Neural cell (in vitro differentiated cells): ENCODE data around the gene KRTAP5-10.

ENCODE experiments used
- CTCF ChIP-seq: fragments of 450-650 bp; IDR thresholded peaks from 2 replicates; pipeline ENCODE4 v1.5.1; 2014; ENCODE audit warnings: antibody characterized with exemption, mild to moderate bottlenecking, moderate library complexity; ENCODE audit not compliant: poor library complexity, severe bottlenecking
- EZH2 ChIP-seq: fragments of 200-600, 300-800 bp; shearing (Covaris generic), sonication (generic); IDR thresholded peaks from 2 replicates; pipeline ENCODE4 v1.6.1; 2014; ENCODE audit warnings: antibody characterized with exemption, low read length, borderline replicate concordance, mild to moderate bottlenecking; ENCODE audit not compliant: insufficient read depth, poor library complexity, severe bottlenecking
- POLR2AphosphoS5 ChIP-seq: IDR thresholded peaks from 2 replicates; pipeline ENCODE4 v1.6.1; 2012
- RAD21 ChIP-seq: fragments of 450-650 bp; conservative IDR thresholded peaks from 2 replicates; pipeline ENCODE4 v1.6.1; 2014; ENCODE audit warnings: antibody characterized with exemption, mild to moderate bottlenecking, moderate library complexity

GRCh38 chr11:71519546-71519945 lies 45.8 kb upstream of the KRTAP5-10 start:
- TF ChIP-seq CTCF: no peak
- no peak for TF ChIP-seq RAD21
- no peak for TF ChIP-seq EZH2
- TF ChIP-seq POLR2AphosphoS5: no peak
